Measurements from ENCODE around the gene MSLN.
A peak's percentile ranks its signal among the peaks of the same experiment; 100 is the strongest.

MSLN gene

GRCh38 chr16:807347-808084 is 47.0 kb downstream of the MSLN start:
- H3K9me3 ChIP-seq, result peaks cover 0 to 8% (median 0%) of the 10 kb centered on the region in 3 donors
- H3K4me3 ChIP-seq, result peak overlapping the region; percentile 74 to 89
- H3K27me3 ChIP-seq, result peaks cover 0 to 39% of the 10 kb centered on the region in 2 donors
- H3K27ac ChIP-seq, result peak overlapping the region; percentile 80 to 88
- H3K36me3 ChIP-seq, result no peaks in the 10 kb centered on the region
- intact Hi-C loops (cut with DNase I; ENCODE audit: low total_unique reads), result no loop called here
- H3K4me1 ChIP-seq, result peaks cover 0 to 18% (median 6%) of the 10 kb centered on the region in 4 donors
- no peak for TF ChIP-seq CTCF (IDR thresholded peaks at IDR 0.05)
- peak; percentile 85 to 95 for DNase-seq

- Histone ChIP-seq H3K27ac (peak overlapping the region in 1 of 2 donors; percentile 80), H3K36me3 (no peaks in the 10 kb centered on the region), H3K9me3 (peaks cover 0 to 8% (median 0%) of the 10 kb centered on the region in 3 donors), H3K27me3 (peaks cover 0 to 38% of the 10 kb centered on the region in 2 donors), H3K4me1 (peaks cover 0 to 18% (median 6%) of the 10 kb centered on the region in 4 donors), H3K4me3 (peak overlapping the region; percentile 74 to 89)
- DNase-seq, result no peak
- intact Hi-C loops (cut with DNase I; ENCODE audit: low total_unique reads), result no loop called here
- TF ChIP-seq CTCF (IDR thresholded peaks at IDR 0.05), result no peak
Observed at GRCh38 chr16:808085-808386, 47.5 kb downstream of the MSLN start.

- H3K4me1 ChIP-seq, result peaks cover 0 to 20% (median 2%) of the 10 kb centered on the region in 4 donors
- H3K4me3 ChIP-seq, result no peak overlapping the region
- peaks cover 0 to 76% of the 10 kb centered on the region in 2 donors for H3K27me3 ChIP-seq
- H3K9me3 ChIP-seq, result peaks cover 0 to 8% (median 0%) of the 10 kb centered on the region in 3 donors
- DNase-seq, result no peak
- intact Hi-C loops (cut with DNase I; ENCODE audit: low total_unique reads), result loop anchor here (10.0 kb wide), 1 partner anchor 241 kb away; no protein-coding TSS in a partner anchor
- peak; percentile 20 to 22 for TF ChIP-seq CTCF (IDR thresholded peaks at IDR 0.05)
- H3K36me3 ChIP-seq, result no peaks in the 10 kb centered on the region
- H3K27ac ChIP-seq, result no peak overlapping the region
Observed at GRCh38 chr16:813204-813915, 52.8 kb downstream of the MSLN start.

GRCh38 chr16:813916-814412 is 53.4 kb downstream of the MSLN start:
- Histone ChIP-seq H3K27me3 (peaks cover 0 to 80% of the 10 kb centered on the region in 2 donors), H3K4me1 (peaks cover 0 to 16% (median 0%) of the 10 kb centered on the region in 4 donors), H3K36me3 (no peaks in the 10 kb centered on the region), H3K4me3 (no peak overlapping the region), H3K9me3 (peaks cover 0 to 8% (median 0%) of the 10 kb centered on the region in 3 donors), H3K27ac (no peak overlapping the region)
- intact Hi-C loops (cut with DNase I; ENCODE audit: low total_unique reads), result loop anchor here (10.0 kb wide), 1 partner anchor 241 kb away; no protein-coding TSS in a partner anchor
- DNase-seq, result no peak
- no peak for TF ChIP-seq CTCF (IDR thresholded peaks at IDR 0.05)

- Histone ChIP-seq H3K9me3 (peaks cover 0 to 8% (median 0%) of the 10 kb centered on the region in 3 donors), H3K27ac (no peak overlapping the region), H3K4me1 (peaks cover 0 to 16% (median 0%) of the 10 kb centered on the region in 4 donors), H3K27me3 (peaks cover 0 to 87% of the 10 kb centered on the region in 2 donors), H3K36me3 (no peaks in the 10 kb centered on the region), H3K4me3 (no peak overlapping the region)
- no peak for DNase-seq
- intact Hi-C loops (cut with DNase I; ENCODE audit: low total_unique reads), result loop anchor here (10.0 kb wide), 1 partner anchor 240 kb away; no protein-coding TSS in a partner anchor
- TF ChIP-seq CTCF (IDR thresholded peaks at IDR 0.05), result no peak
Observed at GRCh38 chr16:814974-815373, 54.4 kb downstream of the MSLN start.

Data from tibial artery (tissue), 4 donors.